ENCODE data around the gene WNT16. TPM values are rescaled to one million over a fixed set of nuclear protein-coding genes. Genes with fewer than 3 reads are reported as not detected.

WNT16 gene
- total RNA-seq, 3 donors from 2014 or later, result 0.15 TPM; not detected in 2

GRCh38 chr7:121385056-121385799 is 56.4 kb downstream of the WNT16 start:
- no peak for DNase-seq (ENCODE audit: low spot score in 2 of 2)
- H3K36me3 ChIP-seq, result peaks cover 4% of the 10 kb centered on the region
- H3K27ac ChIP-seq, result no peak overlapping the region
- TF ChIP-seq POLR2A (IDR thresholded peaks at IDR 0.05) (no peak), CTCF (IDR thresholded peaks at IDR 0.05) (no peak), POLR2AphosphoS5 (IDR thresholded peaks at IDR 0.05) (no peak)
- H3K27me3 ChIP-seq, result no peaks in the 10 kb centered on the region
- H3K9me3 ChIP-seq, result no peaks in the 10 kb centered on the region
- intact Hi-C loops (cut with DNase I; ENCODE audit: low total_unique reads), result no loop called here
- H3K4me3 ChIP-seq, result no peak overlapping the region
- H3K4me1 ChIP-seq, result no peaks in the 10 kb centered on the region

GRCh38 chr7:121385800-121386179 is 57.0 kb downstream of the WNT16 start:
- Histone ChIP-seq H3K4me1 (no peaks in the 10 kb centered on the region), H3K27ac (no peak overlapping the region), H3K4me3 (no peak overlapping the region), H3K36me3 (peaks cover 4% of the 10 kb centered on the region), H3K27me3 (no peaks in the 10 kb centered on the region), H3K9me3 (no peaks in the 10 kb centered on the region)
- no peak for TF ChIP-seq POLR2AphosphoS5 (IDR thresholded peaks at IDR 0.05)
- no peak for TF ChIP-seq POLR2A (IDR thresholded peaks at IDR 0.05)
- TF ChIP-seq CTCF (IDR thresholded peaks at IDR 0.05), result no peak
- no peak for DNase-seq (ENCODE audit: low spot score in 2 of 2)
- intact Hi-C loops (cut with DNase I; ENCODE audit: low total_unique reads), result no loop called here

DNA sequence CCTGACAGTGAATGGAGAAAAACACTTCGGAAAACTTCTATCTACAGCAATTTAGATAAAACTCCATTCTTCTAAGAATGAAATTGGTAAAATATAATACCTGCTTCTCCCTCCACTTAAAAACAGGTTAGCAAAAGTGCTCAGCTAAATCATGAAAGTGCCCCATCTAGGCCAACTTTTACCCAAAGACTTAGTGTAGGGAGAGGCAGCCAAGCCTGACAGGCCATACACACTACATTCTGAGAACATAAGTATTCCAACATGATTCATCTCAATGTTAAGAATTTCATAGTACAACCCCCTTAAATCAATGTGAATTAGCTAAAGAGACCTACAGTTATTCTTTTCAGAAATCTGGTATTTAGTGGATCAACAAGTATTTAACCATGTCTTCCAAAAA is 60.1 kb downstream of the WNT16 start:
- Histone ChIP-seq H3K4me3 (no peak overlapping the region), H3K27ac (no peak overlapping the region), H3K9me3 (no peaks in the 10 kb centered on the region), H3K27me3 (no peaks in the 10 kb centered on the region), H3K4me1 (no peaks in the 10 kb centered on the region), H3K36me3 (peaks cover 4% of the 10 kb centered on the region)
- intact Hi-C loops (cut with DNase I; ENCODE audit: low total_unique reads), result no loop called here
- DNase-seq (ENCODE audit: low spot score in 2 of 2), result no peak
- TF ChIP-seq POLR2A (IDR thresholded peaks at IDR 0.05) (no peak), CTCF (IDR thresholded peaks at IDR 0.05) (no peak), POLR2AphosphoS5 (IDR thresholded peaks at IDR 0.05) (no peak)

GRCh38 chr7:121390109-121390508 is 61.3 kb downstream of the WNT16 start:
- H3K27me3 ChIP-seq, result no peaks in the 10 kb centered on the region
- intact Hi-C loops (cut with DNase I; ENCODE audit: low total_unique reads), result no loop called here
- no peak for TF ChIP-seq CTCF (IDR thresholded peaks at IDR 0.05)
- TF ChIP-seq POLR2AphosphoS5 (IDR thresholded peaks at IDR 0.05), result no peak
- no peak for TF ChIP-seq POLR2A (IDR thresholded peaks at IDR 0.05)
- DNase-seq (ENCODE audit: low spot score in 2 of 2), result no peak
- peaks cover 4% of the 10 kb centered on the region for H3K36me3 ChIP-seq
- no peaks in the 10 kb centered on the region for H3K9me3 ChIP-seq
- no peak overlapping the region for H3K27ac ChIP-seq
- no peaks in the 10 kb centered on the region for H3K4me1 ChIP-seq
- H3K4me3 ChIP-seq, result no peak overlapping the region

DNA sequence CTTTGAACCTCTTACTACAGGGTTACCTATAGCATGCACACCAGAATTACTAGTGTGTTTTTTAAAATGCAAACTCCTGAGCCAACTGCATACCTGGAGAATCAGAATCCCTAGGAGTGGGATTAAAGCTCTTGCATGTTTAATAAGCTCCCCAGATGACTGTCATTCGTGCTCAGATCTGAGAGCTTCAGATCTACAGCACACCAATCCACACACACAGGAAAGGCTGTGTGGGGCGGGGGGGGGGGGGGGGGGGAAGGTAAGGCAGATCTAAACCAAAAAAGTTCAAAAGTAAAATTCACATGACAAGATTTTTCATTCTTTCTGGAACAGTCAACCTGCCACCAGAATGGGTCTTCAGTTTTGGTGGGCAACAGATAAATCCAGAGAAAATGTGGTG is 61.8 kb downstream of the WNT16 start:
- Histone ChIP-seq H3K27ac (no peak overlapping the region), H3K27me3 (no peaks in the 10 kb centered on the region), H3K4me1 (no peaks in the 10 kb centered on the region), H3K9me3 (no peaks in the 10 kb centered on the region), H3K4me3 (no peak overlapping the region), H3K36me3 (peaks cover 4% of the 10 kb centered on the region)
- DNase-seq (ENCODE audit: low spot score in 2 of 2), result no peak
- intact Hi-C loops (cut with DNase I; ENCODE audit: low total_unique reads), result no loop called here
- TF ChIP-seq POLR2A (IDR thresholded peaks at IDR 0.05), result no peak

Other genes starting within 250 kb of the WNT16 start
- gene FAM3C, start 67.3 kb downstream of the WNT16 start, total RNA-seq, result 10 to 100 TPM; 35.8 to 89.7 (median 50.8) TPM

Measured in breast epithelium (tissue), 4 donors.